CD4-positive, alpha-beta T cell treated with Interleukin-6 at 100 ng/mL for 8 hours (primary cell): ENCODE measurements around the gene FPR2.
"Not testable (repeated sequence)": the region's sequence is repeated elsewhere in the genome, so short reads cannot be mapped to it uniquely, and the experiment has no call there.

Experiments
- DNase-seq: peaks from one replicate; pipeline ENCODE4 v3.0.0-alpha.2; 2020; ENCODE audit warnings: mixed read lengths, low spot score

FPR2 gene

DNA sequence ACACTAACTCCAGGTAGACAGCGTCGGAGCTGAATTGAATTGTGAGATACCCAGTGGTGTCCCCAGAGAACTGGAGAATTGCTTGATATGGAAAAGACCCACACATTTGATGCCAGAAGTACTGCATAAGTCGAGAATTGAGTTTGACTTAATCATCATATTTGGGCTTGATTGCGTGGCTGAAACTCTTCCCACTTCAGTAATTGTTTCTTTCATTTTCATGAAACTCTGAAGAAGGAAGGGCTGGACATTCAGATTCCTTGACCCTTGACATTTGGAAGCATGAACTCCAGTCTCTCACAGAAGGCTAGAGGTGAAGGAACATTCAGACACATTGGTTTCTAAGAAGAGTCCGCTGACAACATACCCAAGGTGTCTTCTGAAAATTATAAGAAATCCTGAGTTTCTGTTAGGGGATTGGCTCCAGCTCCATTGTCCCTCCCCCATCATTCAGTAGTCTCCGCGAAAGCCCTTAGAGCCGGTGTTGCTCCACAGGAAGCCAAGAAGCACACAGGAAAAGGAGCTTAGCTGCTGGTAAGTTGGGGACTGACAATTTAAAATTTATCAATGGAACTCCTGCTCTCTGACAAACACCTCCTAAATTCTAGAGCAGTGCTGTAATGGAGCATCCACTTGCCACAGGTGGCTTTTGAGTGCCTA, at the start of gene FPR2:
FPR2 (plus strand) TSS at position 484 of the 660 bp plus-strand sequence. CDS start 7,479 bp downstream, outside the sequence.
- DNase-seq, result no peak

DNA sequence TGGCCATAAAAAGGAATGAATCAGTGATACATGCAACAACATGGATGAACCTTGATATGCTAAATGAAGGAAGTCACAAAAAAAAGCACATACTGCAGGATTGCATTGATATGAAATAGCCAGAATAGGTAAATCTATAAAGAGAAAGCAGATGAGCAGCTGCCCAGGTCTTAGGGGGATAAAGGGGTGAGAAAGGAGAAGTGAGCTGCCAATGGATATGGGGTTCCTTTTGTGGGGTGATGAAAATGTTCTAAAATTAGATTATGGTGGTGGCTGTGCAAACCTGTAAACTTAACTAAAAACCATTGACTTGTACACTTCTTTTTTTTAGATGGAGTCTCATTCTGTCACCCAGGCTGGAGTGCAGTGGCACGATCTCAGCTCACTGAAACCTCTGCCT, 49.3 kb upstream of the FPR2 start:
- no peak for DNase-seq

- no peak for DNase-seq
Observed at GRCh38 chr19:51712461-51713081, 48.4 kb upstream of the FPR2 start.

GRCh38 chr19:51713319-51714285, 47.4 kb upstream of the FPR2 start:
- DNase-seq, result no peak

DNA sequence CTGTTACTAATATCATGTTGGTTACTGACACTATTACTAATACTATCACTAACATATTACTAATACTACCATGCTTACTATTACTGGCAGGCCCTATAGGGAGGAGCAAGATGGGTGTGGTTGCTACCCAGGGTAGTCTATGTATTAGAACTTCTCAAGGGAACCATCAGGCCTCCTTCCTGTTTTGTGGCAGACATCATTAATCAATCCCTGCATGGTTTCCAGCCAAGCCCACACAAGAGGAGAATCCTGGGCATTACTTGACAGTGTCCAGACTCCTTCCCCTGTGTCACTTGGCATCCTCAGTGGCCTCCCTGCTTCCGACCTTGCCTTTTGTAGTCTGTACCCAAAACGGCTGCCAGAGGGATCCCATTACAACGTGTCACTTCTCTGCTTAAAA, 46.1 kb upstream of the FPR2 start:
- DNase-seq, result no peak

GRCh38 chr19:51715850-51716249, 45.1 kb upstream of the FPR2 start:
- DNase-seq, result no peak

DNA sequence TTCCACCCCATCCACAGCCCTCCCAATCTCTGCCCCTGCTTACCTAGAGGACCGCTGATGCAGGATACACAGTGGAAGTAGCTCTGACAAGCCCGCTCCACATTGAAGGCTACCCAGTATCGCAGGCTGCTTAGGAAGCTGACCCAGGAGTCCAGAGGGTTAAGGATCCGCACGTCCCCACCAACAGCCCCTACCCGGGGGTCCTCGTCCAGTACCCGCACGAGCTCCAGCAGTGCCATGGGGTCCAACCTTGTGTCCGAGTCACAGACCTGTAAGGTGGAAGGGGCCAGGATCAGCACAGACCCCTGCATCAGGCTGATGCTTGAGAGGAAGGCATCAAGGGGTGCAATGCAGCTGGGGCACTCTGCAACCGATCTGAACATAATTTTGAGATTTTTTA, 44.1 kb upstream of the FPR2 start:
- DNase-seq, result no peak

- DNase-seq, result no peak
Observed at GRCh38 chr19:51719251-51719988, 41.6 kb upstream of the FPR2 start.

DNA sequence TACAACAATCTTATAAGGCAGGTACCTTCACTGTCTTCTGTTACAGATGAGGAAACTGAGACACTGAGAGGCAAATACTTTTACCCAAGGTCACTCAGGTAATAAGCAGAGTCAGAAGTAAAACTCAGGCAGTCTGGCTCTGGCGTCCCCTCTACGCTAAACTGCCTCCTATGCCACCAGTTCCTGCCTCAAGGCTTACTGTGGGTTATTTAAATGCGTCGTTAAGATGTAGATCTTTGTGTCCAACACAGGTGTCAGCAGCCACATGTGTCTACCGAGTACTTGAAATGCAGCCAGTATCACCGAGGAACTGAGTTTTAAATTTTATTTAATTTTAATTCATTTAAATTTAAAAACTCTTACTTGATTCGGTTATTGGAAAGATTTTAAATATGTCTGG, 39.1 kb upstream of the FPR2 start:
- no peak for DNase-seq

- no peak for DNase-seq
Observed at GRCh38 chr19:51722492-51722891, 38.5 kb upstream of the FPR2 start.

GRCh38 chr19:51724543-51724942, 36.4 kb upstream of the FPR2 start:
- DNase-seq, result no peak

DNA sequence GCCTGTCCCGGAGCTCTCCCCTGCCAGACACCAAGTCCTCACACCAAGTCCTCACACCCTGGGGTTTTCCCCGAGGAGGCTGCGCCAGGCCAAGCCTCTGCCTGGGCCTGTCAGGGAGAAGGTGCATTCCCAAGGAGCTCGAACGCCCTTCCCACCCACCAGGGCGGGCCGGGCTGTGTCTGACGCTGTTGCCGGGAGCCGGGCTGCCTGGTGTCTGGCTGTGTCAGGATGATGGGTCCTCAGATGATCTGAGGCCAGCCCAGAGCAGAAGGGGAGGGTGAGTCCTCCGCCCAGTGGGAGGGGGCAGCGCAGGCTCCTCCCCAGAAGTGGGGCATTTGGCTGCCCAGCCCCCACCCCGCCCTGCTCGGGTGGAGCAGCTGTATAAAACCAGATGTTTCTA, 34.9 kb upstream of the FPR2 start:
- no peak for DNase-seq

DNA sequence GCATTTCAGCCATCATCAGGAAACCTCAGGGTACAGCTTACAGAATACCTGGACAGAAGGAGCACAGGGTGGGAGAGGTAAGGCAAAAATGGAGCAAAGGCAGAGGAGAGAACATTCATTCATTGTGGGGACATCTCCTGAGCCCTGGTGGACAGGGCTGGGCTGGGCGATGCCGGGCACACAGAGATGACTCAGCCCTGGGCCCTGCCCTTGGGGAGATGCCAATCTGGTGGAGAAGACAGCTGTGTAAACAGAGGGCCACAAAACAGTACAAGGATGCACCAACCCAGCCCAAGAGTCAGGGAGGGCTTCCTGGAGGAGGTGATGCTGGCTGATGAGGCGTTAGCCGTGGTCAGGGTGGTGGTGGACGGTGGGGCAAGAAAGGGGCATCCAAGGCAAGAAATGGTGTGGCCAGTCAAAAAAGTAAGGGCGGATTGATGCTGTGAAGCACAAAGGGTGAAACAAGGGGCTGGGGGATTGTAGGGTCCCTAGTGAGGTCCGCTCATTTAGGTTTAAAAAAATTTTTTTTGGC, 33.6 kb upstream of the FPR2 start:
- no peak for DNase-seq

GRCh38 chr19:51729781-51730180, 31.2 kb upstream of the FPR2 start:
- DNase-seq, result no peak

DNA sequence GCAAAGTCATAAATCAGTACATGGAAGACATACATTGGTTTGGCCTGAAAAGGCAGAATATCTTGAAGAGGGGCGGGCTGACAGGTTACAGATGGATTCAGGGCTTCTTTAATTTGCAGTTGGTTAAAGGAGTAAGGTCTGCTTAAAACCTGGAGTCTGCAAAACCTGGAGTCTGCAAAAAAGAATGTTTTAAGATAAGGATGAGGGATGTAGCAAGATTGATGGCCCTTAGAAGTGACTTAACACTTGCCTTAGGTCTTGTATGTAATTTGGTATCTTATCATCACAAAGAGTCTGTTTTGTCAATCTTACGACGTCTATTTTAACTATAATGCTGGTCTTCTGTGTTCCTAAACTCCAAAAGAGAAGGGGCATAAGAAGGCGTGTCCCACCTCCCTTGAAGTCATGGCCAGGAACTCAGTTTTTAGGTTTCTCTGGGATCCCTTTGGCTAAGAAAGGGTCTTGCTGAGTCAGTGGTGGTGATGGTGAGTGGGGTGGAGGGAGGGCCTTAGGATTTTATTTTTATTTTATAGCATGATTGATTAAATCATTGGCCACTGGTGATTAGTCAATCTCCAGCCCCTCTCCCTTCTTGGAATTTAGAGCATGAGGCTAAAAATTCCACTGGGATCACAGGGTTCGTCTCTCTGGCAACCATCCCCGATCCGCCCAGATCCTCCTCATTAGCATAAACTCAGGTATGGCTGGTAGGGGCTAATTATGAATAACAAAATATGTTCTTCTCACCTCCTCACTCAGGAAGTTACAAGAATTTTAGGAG, 27.0 kb upstream of the FPR2 start:
- no peak for DNase-seq

DNA sequence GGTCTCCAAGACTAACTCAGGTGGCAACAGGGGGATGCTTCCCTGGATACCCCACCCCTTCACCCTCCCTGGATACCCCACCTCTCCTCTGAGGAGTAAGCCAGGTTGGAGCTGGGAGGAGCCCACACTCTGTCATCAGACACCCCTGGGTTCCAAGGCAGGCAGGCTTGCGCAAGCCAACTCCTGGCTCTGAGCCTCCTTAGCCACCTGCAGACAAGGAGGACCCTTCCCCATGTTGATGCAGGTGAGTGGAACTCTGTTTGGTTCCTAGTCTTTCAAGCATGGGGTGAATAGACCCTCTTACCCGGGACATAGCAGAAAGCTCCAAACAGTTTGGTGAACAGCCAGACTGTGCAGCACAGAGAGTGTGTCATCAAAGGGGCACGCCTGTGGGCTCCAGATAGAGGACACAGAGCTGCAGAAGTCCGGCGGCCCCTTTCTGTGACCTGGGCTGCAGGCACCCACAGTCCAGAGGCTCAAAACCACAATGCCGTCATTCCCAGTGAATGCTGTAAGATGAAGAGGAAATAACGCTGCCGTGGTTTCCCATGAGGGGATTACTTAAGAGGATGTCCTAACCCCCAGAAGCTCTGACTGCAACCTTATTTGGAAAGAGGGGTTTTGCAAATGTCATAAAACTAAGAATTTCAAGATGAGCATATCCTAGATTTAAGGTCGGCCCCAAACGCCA, 25.1 kb upstream of the FPR2 start:
- DNase-seq, result no peak

GRCh38 chr19:51737389-51737788, 23.6 kb upstream of the FPR2 start:
- DNase-seq, result no peak

DNA sequence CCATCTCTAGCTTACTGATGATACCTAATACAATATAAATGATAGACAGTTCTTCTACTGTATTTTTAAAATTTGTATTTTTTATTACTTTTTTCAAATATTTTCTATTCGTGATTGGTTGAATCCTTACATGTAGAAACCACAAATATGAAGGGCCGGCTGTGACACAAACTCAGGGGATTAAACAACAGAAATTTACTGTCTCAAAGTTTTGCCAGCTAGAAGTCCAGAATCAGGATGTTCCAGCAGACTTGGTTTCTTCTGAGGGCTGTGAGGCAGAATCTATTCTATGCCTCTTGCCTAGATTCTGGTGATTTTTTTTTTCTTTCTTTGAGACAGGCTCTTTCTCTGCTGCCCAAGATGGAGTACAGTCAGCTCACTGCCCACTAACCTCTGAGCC, 23.1 kb upstream of the FPR2 start:
- no peak for DNase-seq

DNA sequence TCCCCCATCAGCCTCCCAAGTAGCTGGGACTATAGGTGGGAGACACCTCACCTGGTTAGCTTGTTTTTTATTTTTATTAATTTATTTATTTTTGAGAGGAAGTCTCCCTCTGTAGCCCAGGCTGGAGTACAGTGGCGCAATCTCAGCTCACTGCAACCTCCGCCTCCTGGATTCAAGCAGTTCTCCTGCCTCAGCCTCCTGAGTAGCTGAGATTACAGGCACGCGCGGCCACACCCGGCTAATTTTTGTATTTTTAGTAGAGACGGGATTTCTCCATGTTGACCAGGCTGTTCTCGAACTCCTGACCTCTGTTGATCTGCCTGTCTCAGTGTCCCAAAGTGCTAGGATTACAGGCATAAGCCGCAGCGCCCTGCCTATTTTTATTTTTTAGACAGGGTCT, 22.5 kb upstream of the FPR2 start:
- DNase-seq, result not testable (repeated sequence)

- no peak for DNase-seq
Observed at GRCh38 chr19:51739466-51740213, 21.3 kb upstream of the FPR2 start.
